H1 (cell line): ENCODE measurements around the gene GPR15LG. TPM values are rescaled to one million over a fixed set of nuclear protein-coding genes. Genes with fewer than 3 reads are reported as not detected.

Source experiments
- CTCF ChIA-PET: fragments of 300-600 bp; sonication (Branson Sonifier 250); formaldehyde crosslinking; loops from one replicate; lab custom pipeline; 2021; ENCODE audit not compliant: partially characterized antibody; lab: Charles Lee
- POLR2A ChIA-PET: fragments of 300-600 bp; sonication (Branson Sonifier 250); formaldehyde crosslinking; loops from one replicate; lab custom pipeline; 2021; ENCODE audit warnings: inconsistent platforms; ENCODE audit not compliant: partially characterized antibody; lab: Charles Lee
- DNase-seq, 2 experiments: peaks; one replicate each; pipeline versions ENCODE4 v3.0.0 to v3.0.0-alpha.2; 2010 to 2022; ENCODE audit warnings: low spot score in 2 of 2, low read depth in 1 of 2, mixed read lengths in 1 of 2
- FAIRE-seq: peaks from 2 replicates; lab custom pipeline; 2011; peaks lifted over from hg19 to GRCh38; lab: Jason Lieb, UNC
- H2AFZ ChIP-seq: 2 replicates; pipeline ENCODE4 v1.8.1; 2012; ENCODE audit warnings: low read length, inconsistent platforms
- H2AK5ac ChIP-seq: 2 replicates; pipeline ENCODE4 v1.6.1; 2013; ENCODE audit warnings: low read depth, low read length
- H2BK120ac ChIP-seq: replicated peaks from 2 replicates; pipeline ENCODE3; 2013; ENCODE audit warnings: low read depth, low read length, inconsistent platforms
- H2BK12ac ChIP-seq: 2 replicates; pipeline ENCODE4 v1.6.1; 2013; ENCODE audit warnings: low read depth, low read length
- H2BK15ac ChIP-seq: 2 replicates; pipeline ENCODE4 v1.6.1; 2013; ENCODE audit warnings: low read length
- H2BK20ac ChIP-seq: 2 replicates; pipeline ENCODE4 v1.6.1; 2013; ENCODE audit warnings: low read length
- H2BK5ac ChIP-seq: 2 replicates; pipeline ENCODE4 v1.6.1; 2013; ENCODE audit warnings: low read depth, low read length
- H3K14ac ChIP-seq: 2 replicates; pipeline ENCODE4 v1.6.1; 2013; ENCODE audit warnings: inconsistent platforms; ENCODE audit not compliant: insufficient read length
- H3K18ac ChIP-seq: 2 replicates; pipeline ENCODE4 v1.6.1; 2013; ENCODE audit warnings: low read length; ENCODE audit errors: extremely low read depth
- H3K23ac ChIP-seq: 2 replicates; pipeline ENCODE4 v1.6.1; 2013; ENCODE audit warnings: inconsistent platforms; ENCODE audit not compliant: insufficient read length
- H3K23me2 ChIP-seq: 2 replicates; pipeline ENCODE4 v1.6.1; 2013; ENCODE audit warnings: low read depth, low read length
- H3K27ac ChIP-seq: 2 replicates; pipeline ENCODE4 v1.6.1; 2011; ENCODE audit warnings: low read depth, low read length, inconsistent platforms
- H3K27me3 ChIP-seq, 4 experiments: replicated peaks in 1 of 4; 1 replicate in 1 of 4; 2 replicates in 3 of 4; pipeline versions ENCODE4 v1.6.1 to v1.8.1; 2011 to 2013; ENCODE audit warnings: low read length in 3 of 4, mild to moderate bottlenecking in 3 of 4, inconsistent platforms in 2 of 4, mixed read lengths in 2 of 4, moderate library complexity in 1 of 4; ENCODE audit not compliant: control insufficient read depth in 3 of 4, insufficient read depth in 3 of 4; ENCODE audit errors: extremely low read depth in 1 of 4
- H3K36me3 ChIP-seq, 4 experiments: 2 replicates each; pipeline versions ENCODE4 v1.6.1 to v1.8.1; 2011 to 2013; ENCODE audit warnings: mild to moderate bottlenecking in 4 of 4, low read length in 3 of 4, moderate library complexity in 2 of 4, control low read depth in 1 of 4, inconsistent platforms in 1 of 4; ENCODE audit not compliant: insufficient read depth in 4 of 4, control insufficient read depth in 2 of 4
- H3K4ac ChIP-seq: replicated peaks from 2 replicates; pipeline ENCODE3; 2013; ENCODE audit warnings: low read length, low read depth, mixed read lengths, inconsistent platforms; ENCODE audit not compliant: insufficient read length
- H3K4me1 ChIP-seq, 4 experiments: replicated peaks in 1 of 4; 1 replicate in 1 of 4; 2 replicates in 3 of 4; pipeline versions ENCODE4 v1.6.1 to v1.8.1; 2011 to 2013; ENCODE audit warnings: low read length in 3 of 4, inconsistent platforms in 2 of 4, mixed read lengths in 1 of 4; ENCODE audit not compliant: insufficient read depth in 4 of 4, control insufficient read depth in 3 of 4
- H3K4me2 ChIP-seq, 2 experiments: 2 replicates each; pipeline versions ENCODE4 v1.6.1 to v1.8.1; 2011 to 2013; ENCODE audit warnings: low read depth in 2 of 2, low read length in 2 of 2, control low read depth in 1 of 2, inconsistent platforms in 1 of 2, mild to moderate bottlenecking in 1 of 2; ENCODE audit not compliant: insufficient read depth in 1 of 2
- H3K4me3 ChIP-seq, 4 experiments: fragments of 200-600, 300-600 bp in 1 of 4; sonication (generic), shearing (Covaris generic), sonication (Bioruptor Twin) in 1 of 4; 2 replicates each; pipeline versions ENCODE4 v1.5.1 to v1.8.1; 2011 to 2016; ENCODE audit warnings: low read length in 4 of 4, low read depth in 3 of 4, control low read depth in 2 of 4, inconsistent platforms in 2 of 4, mild to moderate bottlenecking in 2 of 4, mixed read lengths in 1 of 4, moderate library complexity in 1 of 4; ENCODE audit not compliant: insufficient read depth in 2 of 4; ENCODE audit errors: extremely low read depth in 1 of 4
- H3K56ac ChIP-seq: replicated peaks from 2 replicates; pipeline ENCODE3; 2013; ENCODE audit warnings: low read depth, mild to moderate bottlenecking, mixed read lengths, low read length, inconsistent platforms; ENCODE audit not compliant: insufficient read length
- H3K79me1 ChIP-seq: 2 replicates; pipeline ENCODE4 v1.6.1; 2013; ENCODE audit warnings: low read depth, low read length, control low read depth
- H3K79me2 ChIP-seq, 2 experiments: 2 replicates each; pipeline versions ENCODE4 v1.6.1 to v1.8.1; 2012 to 2013; ENCODE audit warnings: low read length in 2 of 2, mild to moderate bottlenecking in 2 of 2, inconsistent platforms in 1 of 2; ENCODE audit not compliant: insufficient read depth in 2 of 2, control insufficient read depth in 1 of 2
- H3K9ac ChIP-seq, 4 experiments: replicated peaks in 1 of 4; 1 replicate in 1 of 4; 2 replicates in 3 of 4; pipeline versions ENCODE4 v1.6.1 to v1.8.1; 2011 to 2013; ENCODE audit warnings: low read depth in 3 of 4, low read length in 3 of 4, control low read depth in 2 of 4, mild to moderate bottlenecking in 2 of 4, moderate library complexity in 2 of 4, inconsistent platforms in 1 of 4; ENCODE audit errors: extremely low read depth in 1 of 4
- H3K9me3 ChIP-seq, 2 experiments: 2 replicates each; pipeline versions ENCODE4 v1.6.1 to v1.8.1; 2012 to 2013; ENCODE audit warnings: mild to moderate bottlenecking in 2 of 2, moderate library complexity in 2 of 2, control low read depth in 1 of 2, inconsistent platforms in 1 of 2, low read depth in 1 of 2, low read length in 1 of 2, mixed read lengths in 1 of 2; ENCODE audit not compliant: insufficient read depth in 2 of 2
- H4K20me1 ChIP-seq, 2 experiments: replicated peaks in 1 of 2; 2 replicates each; pipeline versions ENCODE3 to v1.8.1; 2011 to 2013; ENCODE audit warnings: inconsistent platforms in 2 of 2, low read length in 2 of 2, mild to moderate bottlenecking in 1 of 2; ENCODE audit not compliant: insufficient read depth in 2 of 2, control insufficient read depth in 1 of 2
- H4K5ac ChIP-seq: 2 replicates; pipeline ENCODE4 v1.6.1; 2013; ENCODE audit warnings: low read length, low read depth, mixed read lengths, inconsistent platforms; ENCODE audit not compliant: insufficient read length
- H4K8ac ChIP-seq: 2 replicates; pipeline ENCODE4 v1.8.0; 2013; ENCODE audit warnings: mild to moderate bottlenecking, moderate library complexity, low read length, inconsistent platforms; ENCODE audit not compliant: insufficient read depth; ENCODE audit errors: extremely low read depth
- H4K91ac ChIP-seq: replicated peaks from 2 replicates; pipeline ENCODE3; 2013; ENCODE audit warnings: low read length, mixed read lengths, inconsistent platforms; ENCODE audit not compliant: insufficient read length
- CBX5 ChIP-seq: fragments of 300-800, 300-1000 bp; sonication (generic); IDR thresholded peaks from 2 replicates; pipeline ENCODE4 v1.7.1; 2016; ENCODE audit warnings: antibody characterized with exemption, low read length, low read depth
- CEBPB ChIP-seq: IDR thresholded peaks from 2 replicates; pipeline ENCODE4 v1.6.1; 2012; ENCODE audit warnings: low read depth, low read length
- CTBP2 ChIP-seq: IDR thresholded peaks from 2 replicates; pipeline ENCODE4 v1.7.0; 2011; ENCODE audit warnings: borderline replicate concordance, mild to moderate bottlenecking, moderate library complexity, mixed read lengths, low read length; ENCODE audit not compliant: insufficient read depth, insufficient read length
- EGR1 ChIP-seq: IDR thresholded peaks from 2 replicates; pipeline ENCODE4 v1.6.1; 2011; ENCODE audit warnings: low read depth, low read length, borderline replicate concordance
- EZH2 ChIP-seq: fragments of 200-600 bp; sonication (generic); IDR thresholded peaks from 2 replicates; pipeline ENCODE4 v1.7.1; 2012; ENCODE audit warnings: low read depth, mild to moderate bottlenecking, moderate library complexity, low read length, inconsistent platforms; ENCODE audit not compliant: severe bottlenecking
- GABPA ChIP-seq: IDR thresholded peaks from 2 replicates; pipeline ENCODE4 v1.6.1; 2011; ENCODE audit warnings: mild to moderate bottlenecking, low read length, moderate library complexity, borderline replicate concordance; ENCODE audit not compliant: insufficient read depth
- GTF2F1 ChIP-seq: IDR thresholded peaks from 2 replicates; pipeline ENCODE4 v1.6.1; 2012; ENCODE audit warnings: low read depth, low read length, improper control_type of control experiment, borderline replicate concordance
- KDM1A ChIP-seq: fragments of 200-600, 300-600 bp; sonication (generic); IDR thresholded peaks from 2 replicates; pipeline ENCODE4 v1.7.1; 2016; ENCODE audit warnings: mild to moderate bottlenecking, low read length, borderline replicate concordance
- KDM5A ChIP-seq: fragments of 200-600 bp; IDR thresholded peaks from 2 replicates; pipeline ENCODE4 v1.7.1; 2012; ENCODE audit warnings: mild to moderate bottlenecking, low read length, inconsistent platforms, mixed read lengths
- NRF1 ChIP-seq: IDR thresholded peaks from 2 replicates; pipeline ENCODE4 v1.6.1; 2011; ENCODE audit warnings: mild to moderate bottlenecking, low read depth, low read length, improper control_type of control experiment
- SIN3A ChIP-seq, 2 experiments: IDR thresholded peaks in 1 of 2; conservative IDR thresholded peaks in 1 of 2; 2 replicates each; pipeline ENCODE4 v1.6.1; 2011 to 2012; ENCODE audit warnings: low read length in 2 of 2, improper control_type of control experiment in 1 of 2, low read depth in 1 of 2, mild to moderate bottlenecking in 1 of 2
- SP2 ChIP-seq: IDR thresholded peaks from 2 replicates; pipeline ENCODE4 v1.6.1; 2012; ENCODE audit warnings: mild to moderate bottlenecking, low read length, inconsistent platforms
- SRF ChIP-seq: IDR thresholded peaks from 2 replicates; pipeline ENCODE4 v1.6.1; 2011; ENCODE audit warnings: mild to moderate bottlenecking, low read depth, low read length, moderate library complexity
- WGBS, 2 experiments: shearing (Covaris generic) in 1 of 2; methylation state at CpG; one replicate each; pipeline versions ENCODE4 v1.1.6 to v1.1.7; 2013 to 2015; ENCODE audit warnings: low lambda C conversion rate in 2 of 2, mixed read lengths in 2 of 2, inconsistent platforms in 1 of 2, low coverage in 1 of 2, missing lambda C conversion rate in 1 of 2; ENCODE audit not compliant: insufficient replicate concordance in 2 of 2, insufficient coverage in 1 of 2, insufficient read length in 1 of 2; ENCODE audit errors: extremely low coverage in 1 of 2, missing lambda C conversion rate in 1 of 2; 5-methylcytosine and 5-hydroxymethylcytosine counted together
- polyA plus RNA-seq, 7 experiments: library from polyadenylated mRNA; depleted of rRNA in 3 of 7; stranded (reverse) in 5 of 7; unstranded in 2 of 7; fragments of >200 nt in 5 of 7; fragments of 200-250 nt in 2 of 7; gene quantifications; 1 replicate in 5 of 7; 2 replicates in 1 of 7; 4 replicates in 1 of 7; pipeline versions ENCODE4 v1.2.1 to v1.2.3, GENCODE V29; 2011 to 2013; ENCODE audit warnings: missing spikeins in 2 of 7, mixed read lengths in 2 of 7
- total RNA-seq: library from RNA; stranded (reverse); fragmentation: NEBNext Ultra II Directional; extraction: Animal tissue kit (Norgen Biotek cat#: 25700); gene quantifications from 2 replicates; pipeline ENCODE4 v1.2.1, GENCODE V29; 2021
- TF ChIP-seq, protein P1 (sequence below): IDR thresholded peaks from 2 replicates; pipeline ENCODE4 v1.6.1; 2011; ENCODE audit warnings: low read depth, mild to moderate bottlenecking, low read length; ENCODE audit not compliant: insufficient read depth

Gene GPR15LG
- total and polyA plus RNA-seq, 2 of the 8 experiments (the other 6 are each of a cell fraction or from before 2014, with no cell fraction given), result not detected

DNA sequence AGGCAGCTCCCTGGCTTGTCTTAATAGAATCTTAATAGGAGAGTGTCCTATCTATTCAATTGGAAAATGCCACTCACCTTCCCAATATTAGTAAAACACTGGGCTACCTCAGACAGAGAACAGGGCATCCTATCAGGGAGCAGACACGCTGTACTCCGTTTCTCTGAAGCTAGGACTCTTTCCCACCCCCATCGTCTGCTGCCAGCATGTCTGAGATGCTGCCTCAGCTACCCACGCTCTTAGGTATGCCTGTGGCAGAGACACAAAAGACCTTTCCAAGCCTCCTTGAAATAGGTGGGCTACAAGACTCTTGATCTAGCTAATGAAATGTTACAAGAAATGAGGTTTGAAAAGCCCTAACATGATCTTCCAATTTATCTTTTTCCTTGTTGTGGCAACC, 54.2 kb downstream of the GPR15LG start:
- no peak overlapping the region for H2BK15ac ChIP-seq
- H3K9ac ChIP-seq, result no peak overlapping the region
- H4K5ac ChIP-seq, result no peak overlapping the region
- H3K27me3 ChIP-seq, result no peaks in the 10 kb centered on the region; a peak in 1 of 7 replicates
- H3K79me2 ChIP-seq, result no peaks in the 10 kb centered on the region
- H2BK20ac ChIP-seq, result no peak overlapping the region
- no peak overlapping the region for H3K4ac ChIP-seq
- no peaks in the 10 kb centered on the region for H3K9me3 ChIP-seq
- no peak overlapping the region for H3K27ac ChIP-seq
- no peaks in the 10 kb centered on the region for H3K4me1 ChIP-seq
- H2AK5ac ChIP-seq, result no peak overlapping the region
- H3K36me3 ChIP-seq, result no peaks in the 10 kb centered on the region
- H2BK5ac ChIP-seq, result no peak overlapping the region
- no peak overlapping the region for H4K91ac ChIP-seq
- no peak overlapping the region for H4K8ac ChIP-seq
- no peaks in the 10 kb centered on the region for H3K79me1 ChIP-seq
- DNase-seq (no peak), FAIRE-seq (no peak)
- ChIA-PET CTCF (interaction anchor here (0.8 to 6.0 kb wide), 5 partner anchors 9 to 309 kb away, joined by 3 to 59 read pairs (median 4); no protein-coding TSS in a partner anchor), POLR2A (interaction anchor here (1.0 kb wide), 1 partner anchor 12 kb away, joined by 3 read pairs; no protein-coding TSS in a partner anchor)
- H3K18ac ChIP-seq, result no peak overlapping the region
- H3K56ac ChIP-seq, result no peak overlapping the region
- no peak overlapping the region for H3K4me2 ChIP-seq
- H2BK12ac ChIP-seq, result no peak overlapping the region
- H3K23me2 ChIP-seq, result no peaks in the 10 kb centered on the region
- H4K20me1 ChIP-seq, result peaks cover 0 to 4% of the 10 kb centered on the region in 2 experiments
- H3K4me3 ChIP-seq, result no peak overlapping the region
- no peak overlapping the region for H2BK120ac ChIP-seq
- no peak overlapping the region for H3K14ac ChIP-seq
- H3K23ac ChIP-seq, result no peak overlapping the region
- 87% methylated on average over 4 of the region's 4 CpGs; no CpG with 5 or more reads in 1 of the 2 experiments for WGBS, 2 experiments
- H2AFZ ChIP-seq, result no peak overlapping the region
- TF ChIP-seq GTF2F1, result no peak
- no peak for TF ChIP-seq KDM5A
- no peak for TF ChIP-seq SIN3A (conservative IDR thresholded peaks at IDR 0.05 in 1 of 2, IDR thresholded peaks at IDR 0.05 in 1 of 2; ENCODE audit: low read depth in 1 of 2, low read length in 2 of 2)
- no peak for TF ChIP-seq CTBP2
- TF ChIP-seq SRF, result no peak
- no peak for TF ChIP-seq SP2
- TF ChIP-seq NRF1, result no peak
- TF ChIP-seq KDM1A, result no peak
- TF ChIP-seq EZH2, result no peak
- no peak for TF ChIP-seq EGR1
- TF ChIP-seq, protein P1, sequence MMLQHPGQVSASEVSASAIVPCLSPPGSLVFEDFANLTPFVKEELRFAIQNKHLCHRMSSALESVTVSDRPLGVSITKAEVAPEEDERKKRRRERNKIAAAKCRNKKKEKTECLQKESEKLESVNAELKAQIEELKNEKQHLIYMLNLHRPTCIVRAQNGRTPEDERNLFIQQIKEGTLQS, result no peak
- no peak for TF ChIP-seq GABPA
- no peak for TF ChIP-seq CEBPB
- TF ChIP-seq CBX5, result no peak
